Epithelial cell of proximal tubule (primary cell): ENCODE measurements around the gene CTNNA2. TPM values are rescaled to one million over a fixed set of nuclear protein-coding genes. Genes with fewer than 3 reads are reported as not detected.

ENCODE experiments used
- DNase-seq: peaks from one replicate; pipeline ENCODE4 v3.0.0-alpha.2; 2011; ENCODE audit warnings: low read depth
- H3K4me3 ChIP-seq: 2 replicates; pipeline ENCODE4 v1.5.1; 2011; ENCODE audit warnings: low read depth, mild to moderate bottlenecking, low read length
- CTCF ChIP-seq: conservative IDR thresholded peaks from 2 replicates; pipeline ENCODE4 v1.5.1; 2012; ENCODE audit warnings: low read depth, mild to moderate bottlenecking, low read length
- total RNA-seq: library from RNA; depleted of rRNA; stranded (reverse); fragments of >200 nt; gene quantifications from 2 replicates; pipeline ENCODE4 v1.2.3, GENCODE V29; 2015

CTNNA2 gene
- total RNA-seq, 1 donor from 2014 or later: 0.06 TPM

- DNase-seq: no peak
- no peak overlapping the region for H3K4me3 ChIP-seq
- TF ChIP-seq CTCF: no peak
Measured at GRCh38 chr2:80252294-80252986, 739.6 kb downstream of the CTNNA2 start.

GRCh38 chr2:80255918-80256781 is 743.3 kb downstream of the CTNNA2 start:
- peak; percentile 52 for TF ChIP-seq CTCF
- DNase-seq: no peak
- no peak overlapping the region for H3K4me3 ChIP-seq

GRCh38 chr2:80256782-80257167 is 743.9 kb downstream of the CTNNA2 start:
- DNase-seq: no peak
- TF ChIP-seq CTCF: no peak
- H3K4me3 ChIP-seq: no peak overlapping the region

- H3K4me3 ChIP-seq: no peak overlapping the region
- DNase-seq: no peak
- no peak for TF ChIP-seq CTCF
Measured at GRCh38 chr2:80257450-80257849, 744.6 kb downstream of the CTNNA2 start.

GRCh38 chr2:80258341-80258740 is 745.5 kb downstream of the CTNNA2 start:
- H3K4me3 ChIP-seq: no peak overlapping the region
- no peak for DNase-seq
- TF ChIP-seq CTCF: no peak

- TF ChIP-seq CTCF: no peak
- no peak for DNase-seq
Measured at GRCh38 chr2:80258793-80259192, 745.9 kb downstream of the CTNNA2 start.

GRCh38 chr2:80259292-80259691 is 746.4 kb downstream of the CTNNA2 start:
- H3K4me3 ChIP-seq: no peak overlapping the region
- TF ChIP-seq CTCF: no peak
- DNase-seq: no peak

More at GRCh38 chr2:80258793-80259192, 745.9 kb downstream of the CTNNA2 start:
- H3K4me3 ChIP-seq: no peak overlapping the region
